Measurements from ENCODE around the gene ESRP2.

Gene ESRP2

GRCh38 chr16:68263559-68264127 is 27.7 kb upstream of the ESRP2 start:
- DNase-seq: no peak

- DNase-seq: no peak
Observed at GRCh38 chr16:68259007-68259825, 23.3 kb upstream of the ESRP2 start.

GRCh38 chr16:68257906-68258800 is 22.2 kb upstream of the ESRP2 start:
- no peak for DNase-seq

GRCh38 chr16:68257251-68257905 is 21.5 kb upstream of the ESRP2 start:
- DNase-seq: no peak

GRCh38 chr16:68255712-68256111 is 19.8 kb upstream of the ESRP2 start:
- no peak for DNase-seq

GRCh38 chr16:68253721-68254120 is 17.8 kb upstream of the ESRP2 start:
- no peak for DNase-seq

GRCh38 chr16:68252383-68252782 is 16.5 kb upstream of the ESRP2 start:
- DNase-seq: no peak

GRCh38 chr16:68251832-68252231 is 15.9 kb upstream of the ESRP2 start:
- no peak for DNase-seq

GRCh38 chr16:68250951-68251350 is 15.0 kb upstream of the ESRP2 start:
- DNase-seq: no peak

- DNase-seq: no peak
Observed at GRCh38 chr16:68249371-68249770, 13.4 kb upstream of the ESRP2 start.

- no peak for DNase-seq
Observed at GRCh38 chr16:68247932-68248331, 12.0 kb upstream of the ESRP2 start.

GRCh38 chr16:68247400-68247799 is 11.5 kb upstream of the ESRP2 start:
- no peak for DNase-seq

- no peak for DNase-seq
Observed at GRCh38 chr16:68246666-68247065, 10.7 kb upstream of the ESRP2 start.

- no peak for DNase-seq
Observed at GRCh38 chr16:68246121-68246520, 10.2 kb upstream of the ESRP2 start.

GRCh38 chr16:68244903-68245853 is 9.3 kb upstream of the ESRP2 start, which contains the start of gene PLA2G15:
Gene PLA2G15, plus strand, starts transcription at chr16:68245373. Its CDS starts 54 bp downstream, at chr16:68245427.
- peak; percentile 69 for DNase-seq

- DNase-seq: no peak
Observed at GRCh38 chr16:68244481-68244902, 8.6 kb upstream of the ESRP2 start.

GRCh38 chr16:68242926-68243858 is 7.3 kb upstream of the ESRP2 start:
- DNase-seq: no peak

GRCh38 chr16:68242085-68242484 is 6.2 kb upstream of the ESRP2 start:
- no peak for DNase-seq

GRCh38 chr16:68238029-68238345 is 2.1 kb upstream of the ESRP2 start:
- DNase-seq: no peak

- peak; percentile 89 for DNase-seq
Observed at GRCh38 chr16:68237243-68238028, 1.5 kb upstream of the ESRP2 start.

All from GOT3 (cell line).